ENCODE results near the gene NEK6.

NEK6 gene

DNA sequence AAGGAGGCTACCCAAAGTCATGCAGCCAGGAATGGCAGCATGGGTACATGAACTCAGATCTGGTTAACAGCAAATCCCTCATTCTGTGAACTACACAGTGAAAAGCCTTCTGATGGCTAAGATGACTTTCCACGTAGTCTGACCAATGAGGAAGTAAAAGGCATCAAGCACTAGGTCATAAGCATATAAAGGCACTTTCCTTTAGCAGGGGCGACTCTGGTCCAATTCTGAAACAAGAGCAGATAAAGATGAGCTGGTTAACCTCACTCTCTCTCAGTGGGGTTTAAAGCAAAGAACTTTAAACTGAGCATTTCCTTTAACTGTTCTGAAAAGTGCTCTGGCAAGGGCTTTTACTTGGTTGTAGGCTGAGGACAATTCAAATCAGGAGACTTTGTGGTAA lies 136.4 kb downstream of the NEK6 start:
- Mint-ChIP-seq H3K9me3 (no peaks in the 10 kb centered on the region), H3K36me3 (ENCODE audit: low read depth) (peaks cover 4% of the 10 kb centered on the region), H3K27me3 (ENCODE audit: low read depth) (no peaks in the 10 kb centered on the region), H3K4me1 (ENCODE audit: low read depth) (peaks cover 13% of the 10 kb centered on the region), H3K27ac (peak overlapping the region; percentile 19), H3K4me3 (peak overlapping the region; percentile 6)
- peak; percentile 30 for DNase-seq (ENCODE audit: low spot score)

- Mint-ChIP-seq H3K9me3 (no peaks in the 10 kb centered on the region), H3K36me3 (ENCODE audit: low read depth) (peaks cover 4% of the 10 kb centered on the region), H3K27ac (peak overlapping the region; percentile 19), H3K4me1 (ENCODE audit: low read depth) (peaks cover 11% of the 10 kb centered on the region), H3K27me3 (ENCODE audit: low read depth) (no peaks in the 10 kb centered on the region), H3K4me3 (no peak overlapping the region)
- no peak for DNase-seq (ENCODE audit: low spot score)
Observed at GRCh38 chr9:124394596-124394995, 136.8 kb downstream of the NEK6 start.

DNA sequence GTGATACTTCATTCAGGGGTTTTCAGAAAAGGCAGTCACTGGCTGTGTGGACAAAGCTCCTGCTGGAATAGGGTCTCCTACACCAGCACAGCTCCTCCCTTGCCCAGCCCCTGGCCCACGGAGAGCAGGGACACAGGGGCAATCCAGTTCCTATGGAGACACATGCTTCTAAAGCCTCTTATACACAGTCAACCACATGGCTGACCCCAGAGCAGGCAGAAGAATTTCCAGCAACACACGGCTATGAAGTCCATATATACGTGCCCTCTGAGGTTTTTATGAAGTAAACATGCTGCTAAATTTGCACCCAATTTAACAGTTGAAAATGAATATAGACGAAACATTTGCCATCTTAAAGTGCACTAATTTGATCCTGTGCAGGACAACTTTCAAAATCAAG lies 138.1 kb downstream of the NEK6 start:
- no peaks in the 10 kb centered on the region for H3K27me3 Mint-ChIP-seq (ENCODE audit: low read depth)

GRCh38 chr9:124398191-124398935 lies 140.6 kb downstream of the NEK6 start:
- H3K27me3 Mint-ChIP-seq (ENCODE audit: low read depth), result no peaks in the 10 kb centered on the region
- H3K4me1 Mint-ChIP-seq (ENCODE audit: low read depth), result peaks cover 10% of the 10 kb centered on the region
- peak overlapping the region; percentile 21 for H3K27ac Mint-ChIP-seq
- peaks cover 15% of the 10 kb centered on the region for H3K36me3 Mint-ChIP-seq (ENCODE audit: low read depth)
- DNase-seq (ENCODE audit: low spot score), result no peak
- no peak overlapping the region for H3K4me3 Mint-ChIP-seq
- H3K9me3 Mint-ChIP-seq, result no peaks in the 10 kb centered on the region

More for the DNA sequence above, 138.1 kb downstream of the NEK6 start:
- no peak overlapping the region for H3K4me3 Mint-ChIP-seq
- no peak for DNase-seq (ENCODE audit: low spot score)
- no peak overlapping the region for H3K27ac Mint-ChIP-seq
- H3K9me3 Mint-ChIP-seq, result no peaks in the 10 kb centered on the region
- peaks cover 7% of the 10 kb centered on the region for H3K36me3 Mint-ChIP-seq (ENCODE audit: low read depth)
- peaks cover 11% of the 10 kb centered on the region for H3K4me1 Mint-ChIP-seq (ENCODE audit: low read depth)

GRCh38 chr9:124399323-124399967 lies 141.7 kb downstream of the NEK6 start:
- Mint-ChIP-seq H3K36me3 (ENCODE audit: low read depth) (peaks cover 25% of the 10 kb centered on the region), H3K4me1 (ENCODE audit: low read depth) (peaks cover 4% of the 10 kb centered on the region), H3K4me3 (no peak overlapping the region)

GRCh38 chr9:124399968-124400940 lies 142.5 kb downstream of the NEK6 start:
- H3K27me3 Mint-ChIP-seq (ENCODE audit: low read depth), result no peaks in the 10 kb centered on the region
- peaks cover 2% of the 10 kb centered on the region for H3K4me1 Mint-ChIP-seq (ENCODE audit: low read depth)
- peaks cover 29% of the 10 kb centered on the region for H3K36me3 Mint-ChIP-seq (ENCODE audit: low read depth)
- H3K4me3 Mint-ChIP-seq, result no peak overlapping the region
- no peak for DNase-seq (ENCODE audit: low spot score)
- no peaks in the 10 kb centered on the region for H3K9me3 Mint-ChIP-seq
- H3K27ac Mint-ChIP-seq, result no peak overlapping the region

More at GRCh38 chr9:124399323-124399967, 141.7 kb downstream of the NEK6 start:
- no peak for DNase-seq (ENCODE audit: low spot score)
- Mint-ChIP-seq H3K9me3 (no peaks in the 10 kb centered on the region), H3K27me3 (ENCODE audit: low read depth) (no peaks in the 10 kb centered on the region), H3K27ac (no peak overlapping the region)
